B cell (primary cell): ENCODE data around the gene CCIN.

Source experiments
- EZH2 ChIP-seq: IDR thresholded peaks from 2 replicates; pipeline ENCODE4 v1.6.1; 2012; ENCODE audit warnings: borderline replicate concordance, low read depth, mild to moderate bottlenecking, moderate library complexity, low read length; ENCODE audit not compliant: insufficient read depth, poor library complexity, severe bottlenecking
- TF ChIP-seq, protein P1 (sequence below): fragments of 200-600 bp; IDR thresholded peaks from one replicate; pipeline ENCODE4 v1.8.0; 2022; ENCODE audit warnings: antibody characterized with exemption, mild to moderate bottlenecking

DNA sequence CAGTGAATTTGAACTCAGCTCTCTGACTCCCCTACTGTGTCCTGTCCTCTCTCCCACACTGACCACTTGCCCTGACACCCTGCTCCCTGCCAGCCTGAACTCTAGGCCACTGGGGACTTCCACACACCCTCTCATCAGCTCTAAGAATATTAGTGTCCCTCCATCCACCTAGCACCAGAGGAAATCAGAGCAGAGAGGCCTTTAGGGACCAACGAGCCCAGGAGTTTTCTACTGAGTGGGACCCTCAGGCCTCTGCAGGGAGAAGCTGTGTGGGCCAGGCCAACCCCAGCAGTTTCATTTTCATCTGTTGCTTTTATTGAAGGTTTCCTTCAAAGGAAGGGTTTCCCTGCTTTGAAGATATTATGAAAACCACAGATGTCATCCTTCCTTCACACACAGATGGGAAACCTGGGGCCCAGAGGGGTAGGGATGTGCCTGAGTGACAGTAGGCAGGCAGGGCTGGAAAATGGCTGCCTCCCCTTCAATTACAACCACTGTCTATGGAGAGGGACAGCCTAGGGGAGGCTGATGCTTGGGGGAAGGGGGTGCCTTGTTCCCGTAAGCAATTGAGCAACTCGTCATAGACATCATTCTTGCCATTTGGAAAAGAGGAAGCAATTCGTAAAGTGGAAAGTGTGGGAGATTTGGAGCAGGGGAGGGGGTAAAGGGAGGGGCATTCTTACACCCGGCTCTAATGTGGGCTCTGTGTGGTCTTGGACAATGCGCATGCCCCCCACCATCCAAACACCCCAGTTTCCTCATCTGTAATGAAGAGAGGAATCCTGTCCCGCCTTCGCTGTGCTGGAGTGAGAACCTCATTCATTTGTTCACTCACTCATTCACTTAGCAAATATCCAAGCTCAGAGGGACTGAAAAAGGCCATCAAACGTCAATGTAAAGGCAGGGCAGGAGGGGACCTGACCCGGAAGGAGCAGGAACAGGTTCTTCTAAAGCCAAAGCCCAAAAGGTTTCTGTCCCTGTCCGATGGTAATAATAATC is 28.8 kb upstream of the CCIN start:
- TF ChIP-seq, protein P1, sequence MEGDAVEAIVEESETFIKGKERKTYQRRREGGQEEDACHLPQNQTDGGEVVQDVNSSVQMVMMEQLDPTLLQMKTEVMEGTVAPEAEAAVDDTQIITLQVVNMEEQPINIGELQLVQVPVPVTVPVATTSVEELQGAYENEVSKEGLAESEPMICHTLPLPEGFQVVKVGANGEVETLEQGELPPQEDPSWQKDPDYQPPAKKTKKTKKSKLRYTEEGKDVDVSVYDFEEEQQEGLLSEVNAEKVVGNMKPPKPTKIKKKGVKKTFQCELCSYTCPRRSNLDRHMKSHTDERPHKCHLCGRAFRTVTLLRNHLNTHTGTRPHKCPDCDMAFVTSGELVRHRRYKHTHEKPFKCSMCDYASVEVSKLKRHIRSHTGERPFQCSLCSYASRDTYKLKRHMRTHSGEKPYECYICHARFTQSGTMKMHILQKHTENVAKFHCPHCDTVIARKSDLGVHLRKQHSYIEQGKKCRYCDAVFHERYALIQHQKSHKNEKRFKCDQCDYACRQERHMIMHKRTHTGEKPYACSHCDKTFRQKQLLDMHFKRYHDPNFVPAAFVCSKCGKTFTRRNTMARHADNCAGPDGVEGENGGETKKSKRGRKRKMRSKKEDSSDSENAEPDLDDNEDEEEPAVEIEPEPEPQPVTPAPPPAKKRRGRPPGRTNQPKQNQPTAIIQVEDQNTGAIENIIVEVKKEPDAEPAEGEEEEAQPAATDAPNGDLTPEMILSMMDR: no peak
- no peak for TF ChIP-seq EZH2
